ENCODE data around the gene MBD3L3.
"Not testable (repeated sequence)": the region's sequence is repeated elsewhere in the genome, so short reads cannot be mapped to it uniquely, and the experiment has no call there.

Gene MBD3L3

DNA sequence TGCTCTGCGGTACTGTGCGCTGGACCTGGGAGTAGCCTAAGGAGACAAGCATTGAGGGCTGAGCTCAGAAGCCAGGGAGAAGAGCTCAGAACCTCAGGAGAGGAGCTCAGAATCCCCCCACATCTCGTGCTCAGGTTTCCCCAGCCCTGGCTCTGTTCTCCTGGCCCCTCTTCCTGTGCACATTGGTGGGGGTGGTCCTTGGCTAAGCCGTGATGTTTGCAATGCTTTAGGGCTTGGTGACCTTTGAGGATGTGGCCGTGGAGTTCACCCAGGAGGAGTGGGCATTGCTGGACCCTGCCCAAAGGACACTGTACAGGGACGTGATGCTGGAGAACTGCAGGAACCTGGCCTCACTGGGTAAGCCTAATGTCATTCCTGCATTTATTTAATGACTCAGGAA is 17.7 kb upstream of the MBD3L3 start:
- H3K27me3 ChIP-seq (ENCODE audit: control insufficient read depth, insufficient read depth, low read length): no peaks in the 10 kb centered on the region
- H3K36me3 ChIP-seq (ENCODE audit: control insufficient read depth, insufficient read depth, low read length): peaks cover 57% of the 10 kb centered on the region
- peaks cover 19% of the 10 kb centered on the region for H3K9me3 ChIP-seq (ENCODE audit: control insufficient read depth, insufficient read depth, low read length)
- no peak overlapping the region for H3K9ac ChIP-seq (ENCODE audit: low read depth, low read length)
- no peak overlapping the region for H3K4me3 ChIP-seq (ENCODE audit: low read depth, low read length)
- no peaks in the 10 kb centered on the region for H3K4me1 ChIP-seq (ENCODE audit: control insufficient read depth, insufficient read depth, low read length)

DNA sequence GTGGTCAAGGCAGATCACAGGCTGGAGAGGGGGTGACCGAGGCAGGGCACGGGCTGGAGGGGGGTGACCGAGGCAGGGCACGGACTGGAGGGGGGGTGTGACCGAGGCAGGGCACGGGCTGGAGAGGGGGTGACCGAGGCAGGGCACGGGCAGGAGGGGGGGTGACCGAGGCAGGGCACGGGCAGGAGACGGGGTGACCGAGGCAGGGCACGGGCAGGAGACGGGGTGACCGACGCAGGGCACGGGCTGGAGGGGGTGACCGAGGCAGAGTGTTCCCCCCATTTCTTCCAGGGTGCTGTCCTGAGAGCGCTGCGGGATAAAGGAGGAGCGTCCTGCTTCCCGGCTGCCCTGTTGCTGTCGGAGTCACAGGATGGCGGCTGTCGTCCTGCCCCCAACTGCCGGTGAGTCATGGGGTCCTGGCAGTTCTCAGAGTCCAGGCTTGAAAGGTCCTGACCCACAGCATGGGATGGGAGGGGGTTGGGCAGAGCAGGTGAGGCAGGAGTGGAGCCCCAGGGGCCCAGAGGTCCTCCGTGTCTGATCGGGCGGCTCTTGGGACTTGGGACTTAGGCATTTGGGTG is 16.3 kb upstream of the MBD3L3 start:
- Histone ChIP-seq H3K27me3 (ENCODE audit: control insufficient read depth, insufficient read depth, low read length) (no peaks in the 10 kb centered on the region), H3K4me1 (ENCODE audit: control insufficient read depth, insufficient read depth, low read length) (no peaks in the 10 kb centered on the region), H3K9ac (ENCODE audit: low read depth, low read length) (no peak overlapping the region), H3K9me3 (ENCODE audit: control insufficient read depth, insufficient read depth, low read length) (peaks cover 10% of the 10 kb centered on the region), H3K36me3 (ENCODE audit: control insufficient read depth, insufficient read depth, low read length) (peaks cover 45% of the 10 kb centered on the region), H3K4me3 (ENCODE audit: low read depth, low read length) (no peak overlapping the region)

DNA sequence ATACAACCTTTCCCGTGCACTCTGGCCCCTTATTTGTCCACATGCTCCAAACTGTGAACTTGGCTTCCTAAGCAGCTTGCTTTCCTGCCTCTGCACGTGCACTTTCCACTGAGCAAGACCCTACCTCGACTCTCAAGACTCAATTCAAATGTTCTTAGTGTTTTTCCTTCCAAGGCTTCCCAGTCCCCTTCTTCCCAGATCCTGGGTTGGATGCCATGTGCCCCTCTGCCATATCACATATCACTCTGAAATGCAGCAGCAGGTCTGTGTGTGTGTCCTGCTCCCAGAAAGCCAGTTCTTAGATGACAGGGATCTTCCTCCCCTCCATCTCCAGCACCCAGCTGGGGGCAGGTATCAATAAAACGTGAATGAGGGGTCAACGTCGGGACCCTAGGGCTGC is 14.1 kb upstream of the MBD3L3 start:
- H3K4me3 ChIP-seq (ENCODE audit: low read depth, low read length): no peak overlapping the region
- no peaks in the 10 kb centered on the region for H3K27me3 ChIP-seq (ENCODE audit: control insufficient read depth, insufficient read depth, low read length)
- no peaks in the 10 kb centered on the region for H3K4me1 ChIP-seq (ENCODE audit: control insufficient read depth, insufficient read depth, low read length)
- no peaks in the 10 kb centered on the region for H3K9me3 ChIP-seq (ENCODE audit: control insufficient read depth, insufficient read depth, low read length)
- peaks cover 40% of the 10 kb centered on the region for H3K36me3 ChIP-seq (ENCODE audit: control insufficient read depth, insufficient read depth, low read length)
- H3K9ac ChIP-seq (ENCODE audit: low read depth, low read length): no peak overlapping the region

DNA sequence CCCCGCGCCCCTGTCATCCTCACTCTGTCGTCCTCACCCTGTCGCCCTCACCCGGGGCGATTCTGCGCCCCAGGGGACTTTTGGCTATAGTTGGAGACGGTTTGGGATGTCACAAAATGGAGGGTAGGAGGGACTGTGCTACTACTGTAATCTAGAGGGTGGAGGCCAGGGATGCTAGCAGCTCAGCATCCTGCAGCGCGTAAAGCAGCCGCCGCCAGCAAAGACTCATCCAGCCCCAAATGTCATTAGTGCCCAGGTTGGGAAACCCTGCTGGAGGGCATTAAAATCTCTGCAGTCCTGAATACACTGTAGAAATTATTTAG is 11.4 kb upstream of the MBD3L3 start:
- H3K4me1 ChIP-seq (ENCODE audit: control insufficient read depth, insufficient read depth, low read length): no peaks in the 10 kb centered on the region
- peak overlapping the region; percentile 85 for H3K9ac ChIP-seq (ENCODE audit: low read depth, low read length)
- no peaks in the 10 kb centered on the region for H3K27me3 ChIP-seq (ENCODE audit: control insufficient read depth, insufficient read depth, low read length)
- H3K36me3 ChIP-seq (ENCODE audit: control insufficient read depth, insufficient read depth, low read length): peaks cover 15% of the 10 kb centered on the region
- no peaks in the 10 kb centered on the region for H3K9me3 ChIP-seq (ENCODE audit: control insufficient read depth, insufficient read depth, low read length)
- H3K4me3 ChIP-seq (ENCODE audit: low read depth, low read length): peak overlapping the region; percentile 89

DNA sequence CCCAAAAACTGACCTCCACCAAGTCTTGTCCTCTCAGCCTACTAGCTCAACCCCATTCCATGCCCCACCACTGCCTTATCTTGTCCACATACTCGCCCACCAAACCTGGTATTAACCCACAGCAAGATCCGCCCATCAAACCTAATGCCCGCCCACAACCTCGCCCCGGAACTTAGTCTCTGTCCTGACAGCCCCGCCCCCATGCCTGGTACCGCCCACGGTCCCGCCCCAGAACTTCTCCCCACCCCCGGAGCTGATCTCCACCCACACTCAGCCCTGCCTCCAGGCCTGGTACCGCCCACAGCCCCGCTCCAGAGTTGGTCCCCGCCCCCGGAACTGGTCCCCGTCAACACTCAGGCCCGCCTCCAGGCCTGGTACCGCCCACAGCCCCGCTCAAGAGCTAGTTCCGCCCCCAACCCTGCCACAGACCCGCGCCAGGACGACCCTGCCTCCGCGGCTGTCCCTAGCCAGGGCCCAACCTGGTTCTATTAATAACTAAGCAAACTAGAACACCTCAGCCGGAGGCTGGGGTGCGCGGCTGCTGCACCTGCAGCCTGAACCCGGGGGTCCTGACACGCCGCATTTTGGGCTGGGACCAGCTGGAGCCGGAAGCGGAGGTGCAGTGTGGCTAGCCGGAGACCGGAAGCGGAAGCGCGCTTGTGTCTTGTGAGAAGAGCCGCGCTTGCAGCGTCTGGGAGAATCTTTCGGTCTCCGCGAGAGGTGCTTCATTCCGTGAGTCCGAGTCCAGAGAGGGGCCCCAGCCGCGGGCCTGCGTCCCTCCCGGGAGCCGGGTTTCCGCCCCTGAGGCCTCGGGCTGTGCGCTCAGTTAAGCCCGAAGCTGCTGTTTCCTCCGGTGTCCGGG is 10.8 kb upstream of the MBD3L3 start, which contains the start of gene ZNF557:
TSS of gene ZNF557 (plus strand) at position 662 of the 862 bp plus-strand sequence. CDS start 5,372 bp downstream, outside the sequence.
- peaks cover 15% of the 10 kb centered on the region for H3K36me3 ChIP-seq (ENCODE audit: control insufficient read depth, insufficient read depth, low read length)
- peak within 1 kb of the TSS; percentile 85 for H3K9ac ChIP-seq (ENCODE audit: low read depth, low read length)
- no peaks in the 10 kb centered on the region for H3K9me3 ChIP-seq (ENCODE audit: control insufficient read depth, insufficient read depth, low read length)
- H3K27me3 ChIP-seq (ENCODE audit: control insufficient read depth, insufficient read depth, low read length): no peaks in the 10 kb centered on the region
- H3K4me3 ChIP-seq (ENCODE audit: low read depth, low read length): peak within 1 kb of the TSS; percentile 89
- H3K4me1 ChIP-seq (ENCODE audit: control insufficient read depth, insufficient read depth, low read length): no peaks in the 10 kb centered on the region

DNA sequence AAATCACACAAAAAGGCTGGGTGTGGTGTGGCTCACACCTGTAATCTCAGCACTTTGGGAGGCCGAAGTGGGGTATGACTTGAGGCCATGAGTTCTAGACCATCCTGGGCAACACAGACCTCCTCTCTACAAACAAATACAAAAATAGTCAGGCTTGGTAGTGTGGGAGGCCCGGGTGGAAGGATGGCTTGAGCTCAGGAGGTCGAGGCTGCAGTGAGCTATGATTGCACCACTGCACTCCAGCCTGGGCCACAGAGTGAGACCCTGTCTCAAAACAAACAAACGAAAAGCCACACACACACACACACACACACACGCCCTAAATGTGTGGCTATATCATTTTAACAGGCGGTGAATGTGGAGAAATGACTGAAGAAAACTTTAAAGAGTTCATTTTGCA is 10.1 kb upstream of the MBD3L3 start:
- no peaks in the 10 kb centered on the region for H3K9me3 ChIP-seq (ENCODE audit: control insufficient read depth, insufficient read depth, low read length)
- H3K36me3 ChIP-seq (ENCODE audit: control insufficient read depth, insufficient read depth, low read length): peaks cover 13% of the 10 kb centered on the region
- no peak overlapping the region for H3K9ac ChIP-seq (ENCODE audit: low read depth, low read length)
- no peak overlapping the region for H3K4me3 ChIP-seq (ENCODE audit: low read depth, low read length)
- no peaks in the 10 kb centered on the region for H3K27me3 ChIP-seq (ENCODE audit: control insufficient read depth, insufficient read depth, low read length)
- no peaks in the 10 kb centered on the region for H3K4me1 ChIP-seq (ENCODE audit: control insufficient read depth, insufficient read depth, low read length)

DNA sequence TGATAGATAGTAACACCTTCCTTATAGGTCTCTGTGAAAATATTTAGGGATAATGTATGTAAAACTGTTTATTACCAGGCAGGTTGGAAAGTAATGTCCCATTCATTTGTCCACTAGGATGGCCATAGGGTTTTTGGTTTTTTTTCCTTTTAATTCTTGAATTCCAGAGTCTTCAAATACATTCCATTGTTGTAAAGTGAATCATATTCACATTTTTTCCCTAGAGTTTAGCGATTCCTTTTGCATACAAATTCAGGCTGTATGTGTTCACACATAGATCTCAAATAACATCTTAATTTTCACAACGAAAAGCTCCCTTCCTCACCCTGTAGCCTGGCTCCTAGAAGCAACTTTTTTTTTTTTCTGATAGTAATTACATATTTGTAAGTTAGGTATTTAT is 9.2 kb upstream of the MBD3L3 start:
- H3K27me3 ChIP-seq (ENCODE audit: control insufficient read depth, insufficient read depth, low read length): no peaks in the 10 kb centered on the region
- H3K4me1 ChIP-seq (ENCODE audit: control insufficient read depth, insufficient read depth, low read length): no peaks in the 10 kb centered on the region
- peaks cover 6% of the 10 kb centered on the region for H3K36me3 ChIP-seq (ENCODE audit: control insufficient read depth, insufficient read depth, low read length)
- no peak overlapping the region for H3K4me3 ChIP-seq (ENCODE audit: low read depth, low read length)
- no peak overlapping the region for H3K9ac ChIP-seq (ENCODE audit: low read depth, low read length)
- H3K9me3 ChIP-seq (ENCODE audit: control insufficient read depth, insufficient read depth, low read length): no peaks in the 10 kb centered on the region

DNA sequence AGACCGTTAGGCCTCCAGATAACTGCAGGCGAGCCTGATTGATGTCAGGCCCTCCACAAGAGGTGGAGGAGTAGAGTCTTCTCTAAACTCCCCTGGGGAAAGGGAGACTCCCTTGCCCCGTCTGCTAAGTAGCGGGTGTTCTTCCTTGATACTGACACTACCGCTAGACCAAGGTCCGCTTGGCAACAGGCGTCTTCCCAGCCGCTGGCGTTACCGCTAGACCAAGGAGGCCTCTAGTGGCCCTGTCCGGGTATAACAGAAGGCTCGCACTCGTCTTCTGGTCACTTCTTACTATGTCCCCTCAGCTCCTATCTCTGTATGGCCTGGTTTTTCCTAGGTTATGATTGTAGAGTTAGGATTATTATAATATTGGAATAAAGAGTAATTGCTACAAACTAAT is 8.6 kb upstream of the MBD3L3 start:
- not testable (repeated sequence) for H3K27me3 ChIP-seq (ENCODE audit: control insufficient read depth, insufficient read depth, low read length); H3K9me3 ChIP-seq (ENCODE audit: control insufficient read depth, insufficient read depth, low read length); H3K4me3 ChIP-seq (ENCODE audit: low read depth, low read length); H3K36me3 ChIP-seq (ENCODE audit: control insufficient read depth, insufficient read depth, low read length); H3K9ac ChIP-seq (ENCODE audit: low read depth, low read length); H3K4me1 ChIP-seq (ENCODE audit: control insufficient read depth, insufficient read depth, low read length)

DNA sequence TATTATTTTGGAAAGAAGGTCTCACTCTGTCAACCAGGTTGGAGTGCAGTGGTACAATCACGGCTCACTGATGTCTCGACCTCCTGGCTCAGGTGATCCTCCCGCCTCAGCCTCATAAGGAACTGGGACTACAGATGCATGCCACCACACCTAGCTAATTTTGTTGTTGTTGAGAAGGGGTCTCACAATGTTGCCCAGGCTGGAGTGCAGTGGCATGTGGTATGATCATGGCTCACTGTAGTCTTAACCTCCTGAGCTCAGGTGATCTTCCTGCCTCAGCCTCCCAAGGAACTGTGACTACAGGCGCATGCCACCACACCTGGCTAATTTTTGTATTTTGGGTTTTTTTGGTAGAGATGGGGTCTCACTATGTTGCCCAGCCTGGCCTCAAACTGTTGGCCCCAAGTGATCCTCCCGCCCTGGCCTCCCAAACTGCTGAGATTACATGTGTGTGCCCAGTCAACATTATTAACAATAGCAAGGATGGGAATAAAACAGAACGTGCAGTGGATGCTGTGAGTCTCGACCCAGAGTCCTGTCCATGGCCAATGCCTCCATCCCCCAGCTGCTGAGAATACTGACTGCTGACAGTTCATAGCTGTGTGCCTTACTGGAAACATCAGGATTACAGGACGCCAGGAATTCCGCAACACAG is 5.4 kb upstream of the MBD3L3 start:
- Histone ChIP-seq H3K9me3 (ENCODE audit: control insufficient read depth, insufficient read depth, low read length) (no peaks in the 10 kb centered on the region), H3K4me1 (ENCODE audit: control insufficient read depth, insufficient read depth, low read length) (no peaks in the 10 kb centered on the region), H3K36me3 (ENCODE audit: control insufficient read depth, insufficient read depth, low read length) (no peaks in the 10 kb centered on the region), H3K4me3 (ENCODE audit: low read depth, low read length) (no peak overlapping the region), H3K27me3 (ENCODE audit: control insufficient read depth, insufficient read depth, low read length) (no peaks in the 10 kb centered on the region), H3K9ac (ENCODE audit: low read depth, low read length) (no peak overlapping the region)

DNA sequence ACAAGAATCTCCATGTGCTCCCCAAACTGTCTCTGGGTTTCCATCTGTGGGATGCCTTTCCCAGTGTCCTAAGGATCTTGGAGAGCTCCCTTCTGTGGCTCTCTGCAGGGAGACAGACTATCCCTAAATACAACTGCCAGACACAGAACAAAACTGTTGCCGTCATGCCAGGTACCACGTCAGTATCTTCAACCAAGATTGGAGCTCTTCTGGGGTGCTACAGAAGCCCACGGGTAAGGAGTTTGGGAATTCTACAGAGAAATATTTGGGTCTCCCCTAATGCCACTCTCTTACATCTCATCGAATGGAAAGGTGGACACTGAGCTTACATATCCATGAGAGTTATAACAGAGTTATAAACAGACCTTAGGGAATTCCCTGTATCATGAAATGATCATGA is 4.9 kb upstream of the MBD3L3 start:
- Histone ChIP-seq H3K27me3 (ENCODE audit: control insufficient read depth, insufficient read depth, low read length) (no peaks in the 10 kb centered on the region), H3K4me1 (ENCODE audit: control insufficient read depth, insufficient read depth, low read length) (no peaks in the 10 kb centered on the region), H3K4me3 (ENCODE audit: low read depth, low read length) (no peak overlapping the region), H3K36me3 (ENCODE audit: control insufficient read depth, insufficient read depth, low read length) (no peaks in the 10 kb centered on the region), H3K9ac (ENCODE audit: low read depth, low read length) (no peak overlapping the region), H3K9me3 (ENCODE audit: control insufficient read depth, insufficient read depth, low read length) (no peaks in the 10 kb centered on the region)

DNA sequence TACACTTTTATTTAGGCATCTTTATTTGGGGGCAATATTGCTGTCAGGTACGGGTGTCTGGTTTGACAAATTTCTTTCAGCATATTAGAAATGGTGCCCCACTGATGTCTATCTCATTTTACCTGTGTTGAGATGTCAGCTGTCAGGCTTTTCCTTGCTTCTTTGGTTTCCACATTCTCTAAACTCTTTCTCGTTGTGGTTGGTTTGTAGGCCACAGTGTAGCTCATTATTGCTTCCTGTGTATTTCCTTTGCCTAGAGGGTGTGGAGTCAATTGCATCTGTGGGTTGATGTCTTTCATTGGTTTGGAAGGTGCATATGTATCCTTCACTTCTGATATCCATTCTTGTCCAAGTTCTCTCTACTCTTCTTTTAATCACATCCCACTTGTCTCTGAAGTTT is 1.5 kb upstream of the MBD3L3 start:
- H3K4me3 ChIP-seq (ENCODE audit: low read depth, low read length); H3K9ac ChIP-seq (ENCODE audit: low read depth, low read length); H3K36me3 ChIP-seq (ENCODE audit: control insufficient read depth, insufficient read depth, low read length); H3K4me1 ChIP-seq (ENCODE audit: control insufficient read depth, insufficient read depth, low read length); H3K9me3 ChIP-seq (ENCODE audit: control insufficient read depth, insufficient read depth, low read length); H3K27me3 ChIP-seq (ENCODE audit: control insufficient read depth, insufficient read depth, low read length): not testable (repeated sequence)

DNA sequence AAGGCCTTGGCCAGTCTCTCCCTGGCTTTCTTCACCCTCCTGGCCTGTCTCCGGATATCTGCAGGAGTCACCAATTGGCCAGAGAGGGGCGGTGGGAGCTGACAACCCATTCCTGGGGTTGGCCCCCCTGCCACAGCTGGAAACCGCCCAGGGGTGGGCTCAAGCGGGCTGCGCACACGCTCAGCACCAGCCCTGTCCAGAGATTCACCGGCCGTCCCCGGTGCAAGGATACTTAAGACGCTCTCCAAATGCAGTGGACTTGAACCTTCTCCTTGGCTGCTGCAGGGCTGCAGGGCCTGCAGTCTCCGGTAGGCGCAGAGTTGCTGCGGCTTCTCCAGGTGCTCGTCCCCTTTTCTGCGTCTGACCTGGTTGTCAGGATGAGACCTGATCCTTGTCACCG is 2.1 kb downstream of the MBD3L3 start:
- H3K36me3 ChIP-seq (ENCODE audit: control insufficient read depth, insufficient read depth, low read length); H3K4me1 ChIP-seq (ENCODE audit: control insufficient read depth, insufficient read depth, low read length); H3K9me3 ChIP-seq (ENCODE audit: control insufficient read depth, insufficient read depth, low read length); H3K27me3 ChIP-seq (ENCODE audit: control insufficient read depth, insufficient read depth, low read length); H3K4me3 ChIP-seq (ENCODE audit: low read depth, low read length); H3K9ac ChIP-seq (ENCODE audit: low read depth, low read length): not testable (repeated sequence)
